Measurements from ENCODE around the gene CNTRL. TPM values are rescaled to one million over a fixed set of nuclear protein-coding genes. Genes with fewer than 3 reads are reported as not detected.

Gene CNTRL
- total RNA-seq, 1 experiment from 2014 or later, result 11.6 TPM

DNA sequence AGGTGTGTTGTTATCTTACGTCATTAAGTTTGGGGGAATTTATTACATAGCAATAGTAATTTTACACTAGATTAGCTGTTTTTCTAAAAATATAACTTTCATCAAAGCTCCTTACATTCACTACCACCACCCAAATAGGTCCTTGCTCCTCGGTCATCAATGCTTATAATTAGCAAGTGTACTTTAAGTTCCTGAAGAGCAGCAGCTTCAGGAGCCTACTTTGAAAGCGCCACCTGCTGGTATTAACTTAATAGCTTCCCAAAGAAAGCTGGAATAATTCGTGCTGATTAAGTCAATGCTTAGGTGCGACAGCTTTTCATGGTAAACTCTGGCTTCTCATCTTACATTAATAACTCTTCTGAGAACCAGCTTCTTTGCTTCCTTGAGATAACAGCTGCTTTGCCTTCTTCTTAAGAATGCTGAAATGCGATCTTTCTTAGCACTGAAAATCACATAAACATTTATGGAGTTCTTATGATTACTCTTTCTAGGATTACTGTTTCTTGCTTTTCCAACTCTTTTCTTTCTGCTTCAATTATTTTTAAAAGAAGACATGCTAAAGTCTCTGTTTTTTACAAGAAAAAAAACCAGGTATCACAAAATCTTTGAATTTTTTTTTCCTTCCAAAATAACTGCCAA, 14.6 kb upstream of the CNTRL start:
- H3K79me1 ChIP-seq (ENCODE audit: insufficient read depth, low read depth, low read length, poor library complexity, severe bottlenecking), result no peaks in the 10 kb centered on the region
- no peak for DNase-seq
- Mint-ChIP-seq H3K27me3 (ENCODE audit: low read depth) (peaks cover 23% of the 10 kb centered on the region), H3K36me3 (ENCODE audit: insufficient read depth in 1 of 3, low read depth in 3 of 3) (no peaks in the 10 kb centered on the region), H3K9me3 (no peaks in the 10 kb centered on the region), H3K4me3 (no peak overlapping the region), H3K27ac (no peak overlapping the region), H3K4me1 (no peaks in the 10 kb centered on the region)
- no peak overlapping the region for H2BK12ac ChIP-seq (ENCODE audit: insufficient read length, low read depth, low read length)
- no peak overlapping the region for H3K4ac ChIP-seq (ENCODE audit: low read depth, low read length)
- H3K23me2 ChIP-seq (ENCODE audit: insufficient read length, low read depth, low read length, poor library complexity, severe bottlenecking), result no peaks in the 10 kb centered on the region
- H2BK120ac ChIP-seq (ENCODE audit: low read depth, low read length, poor library complexity, severe bottlenecking), result no peak overlapping the region
- no peak overlapping the region for H3K14ac ChIP-seq (ENCODE audit: insufficient read depth, low read length)
- no peak overlapping the region for H2AFZ ChIP-seq (ENCODE audit: low read length)
- no peaks in the 10 kb centered on the region for H3K27me3 ChIP-seq (ENCODE audit: insufficient read depth, low read length)
- H4K91ac ChIP-seq (ENCODE audit: insufficient read length, low read depth, low read length), result no peak overlapping the region
- no peak overlapping the region for H3K23ac ChIP-seq (ENCODE audit: insufficient read length, low read depth, low read length)
- H2BK5ac ChIP-seq (ENCODE audit: insufficient read length, low read length), result no peak overlapping the region
- H3K56ac ChIP-seq (ENCODE audit: insufficient read length, low read depth, low read length), result no peak overlapping the region
- no peaks in the 10 kb centered on the region for H3K9me3 ChIP-seq (ENCODE audit: control insufficient read depth, low read depth, low read length)
- no peak overlapping the region for H3K27ac ChIP-seq (ENCODE audit: insufficient read length, low read depth, low read length)
- H4K5ac ChIP-seq (ENCODE audit: insufficient read length, low read depth, low read length), result no peak overlapping the region
- peak; percentile 80 for TF ChIP-seq CTCF (conservative IDR thresholded peaks at IDR 0.05)
- no CpG with 5 or more reads among the region's 6 CpGs for WGBS (ENCODE audit: extremely low coverage, insufficient read length, low lambda C conversion rate)
- no peak overlapping the region for H4K8ac ChIP-seq (replicated peaks; ENCODE audit: insufficient read length, low read depth, low read length)
- H3K4me2 ChIP-seq (ENCODE audit: insufficient read depth, insufficient read length, low read length), result no peak overlapping the region
- no peak overlapping the region for H2BK20ac ChIP-seq (ENCODE audit: low read depth, low read length, poor library complexity, severe bottlenecking)
- H2AK5ac ChIP-seq (ENCODE audit: insufficient read length, low read length), result no peak overlapping the region
- H3K4me1 ChIP-seq (ENCODE audit: insufficient read depth, low read length), result no peaks in the 10 kb centered on the region
- no peak overlapping the region for H2BK15ac ChIP-seq (ENCODE audit: low read depth, low read length)
- H4K20me1 ChIP-seq (ENCODE audit: control insufficient read depth, insufficient read depth, insufficient read length), result no peaks in the 10 kb centered on the region
- no peak overlapping the region for H3T11ph ChIP-seq (ENCODE audit: low read length)
- H3K79me2 ChIP-seq (ENCODE audit: insufficient read depth, low read length), result no peaks in the 10 kb centered on the region
- H3K18ac ChIP-seq (ENCODE audit: insufficient read length, low read depth, low read length), result no peak overlapping the region
- H3K9ac ChIP-seq (ENCODE audit: extremely low read depth, insufficient read length, low read length), result no peak overlapping the region
